Neural progenitor cell (in vitro differentiated cells): Measurements from ENCODE around the gene ABHD2. TPM values are rescaled to one million over a fixed set of nuclear protein-coding genes. Genes with fewer than 3 reads are reported as not detected.

Experiments used
- DNase-seq: peaks from one replicate; pipeline ENCODE4 v3.0.0-alpha.2; 2016; ENCODE audit warnings: low spot score
- H2AFZ ChIP-seq: fragments of 200-600 bp; sonication (generic); replicated peaks from 2 replicates; pipeline ENCODE4 v1.6.1; 2016; ENCODE audit warnings: antibody characterized with exemption
- H3F3A ChIP-seq: fragments of 200-600 bp; sonication (generic); 2 replicates; pipeline ENCODE4 v1.6.1; 2016; ENCODE audit warnings: antibody characterized with exemption, low read depth
- H3K27ac ChIP-seq: fragments of 200-600 bp; sonication (generic); 2 replicates; pipeline ENCODE4 v1.5.1; 2016; ENCODE audit warnings: mild to moderate bottlenecking
- H3K27me3 ChIP-seq: fragments of 200-600 bp; sonication (generic); 2 replicates; pipeline ENCODE4 v1.6.1; 2016; ENCODE audit warnings: mild to moderate bottlenecking, moderate library complexity
- H3K36me3 ChIP-seq: fragments of 200-600 bp; sonication (generic); 2 replicates; pipeline ENCODE4 v1.5.1; 2016
- H3K4me1 ChIP-seq: fragments of 200-600 bp; sonication (generic); 2 replicates; pipeline ENCODE4 v1.6.1; 2016; ENCODE audit warnings: mixed run types
- H3K4me2 ChIP-seq: fragments of 200-600 bp; sonication (generic); 2 replicates; pipeline ENCODE4 v1.6.1; 2016
- H3K4me3 ChIP-seq: fragments of 200-600 bp; sonication (generic); 2 replicates; pipeline ENCODE4 v1.5.1; 2016
- H3K79me2 ChIP-seq: fragments of 200-600 bp; sonication (generic); 2 replicates; pipeline ENCODE4 v1.6.1; 2016; ENCODE audit warnings: low read depth
- H3K9ac ChIP-seq: fragments of 200-600 bp; sonication (generic); 2 replicates; pipeline ENCODE4 v1.6.1; 2016
- H3K9me3 ChIP-seq: fragments of 200-600 bp; sonication (generic); 2 replicates; pipeline ENCODE4 v1.5.1; 2016; ENCODE audit warnings: low read depth
- H4K20me1 ChIP-seq: fragments of 200-600 bp; sonication (generic); 2 replicates; pipeline ENCODE4 v1.6.1; 2016; ENCODE audit warnings: low read depth
- H3K27ac Mint-ChIP-seq: 3 replicates; pipeline ENCODE4 v1.8.0; 2021; ENCODE audit warnings: mixed read lengths
- H3K27me3 Mint-ChIP-seq: 2 replicates; pipeline ENCODE4 v1.8.0; 2022; ENCODE audit warnings: low read depth, mild to moderate bottlenecking, inconsistent platforms, moderate library complexity, mixed read lengths; ENCODE audit not compliant: insufficient read depth
- H3K36me3 Mint-ChIP-seq: 3 replicates; pipeline ENCODE4 v1.8.0; 2021; ENCODE audit warnings: mixed read lengths
- H3K4me1 Mint-ChIP-seq: 3 replicates; pipeline ENCODE4 v1.8.0; 2021; ENCODE audit warnings: mixed read lengths
- H3K4me3 Mint-ChIP-seq: 3 replicates; pipeline ENCODE4 v1.8.0; 2021; ENCODE audit warnings: mild to moderate bottlenecking, moderate library complexity, mixed read lengths
- H3K9me3 Mint-ChIP-seq: 3 replicates; pipeline ENCODE4 v1.8.0; 2020; ENCODE audit warnings: mixed read lengths
- CTCF ChIP-seq: fragments of 200-600 bp; sonication (generic); IDR thresholded peaks from 2 replicates; pipeline ENCODE4 v1.5.1; 2017; ENCODE audit warnings: antibody characterized with exemption, mild to moderate bottlenecking
- EZH2 ChIP-seq: fragments of 200-600 bp; sonication (generic); IDR thresholded peaks from 2 replicates; pipeline ENCODE4 v1.6.1; 2017; ENCODE audit warnings: antibody characterized with exemption, mild to moderate bottlenecking, moderate library complexity
- EZH2phosphoT487 ChIP-seq: fragments of 200-600 bp; sonication (generic); IDR thresholded peaks from 2 replicates; pipeline ENCODE4 v1.6.1; 2017; ENCODE audit warnings: antibody characterized with exemption
- total RNA-seq: library from RNA; depleted of rRNA; stranded (reverse); fragments of >200 nt; gene quantifications from 2 replicates; pipeline ENCODE4 v1.2.3, GENCODE V29; 2015; ENCODE audit warnings: low replicate concordance

Gene ABHD2
- total RNA-seq, 1 donor from 2014 or later, result 10.9 TPM

- H4K20me1 ChIP-seq, result no peaks in the 10 kb centered on the region
- no peak for TF ChIP-seq EZH2phosphoT487
- no peak for TF ChIP-seq EZH2
- TF ChIP-seq CTCF, result no peak
Measured at GRCh38 chr15:89184886-89185526, 96.8 kb downstream of the ABHD2 start.

DNA sequence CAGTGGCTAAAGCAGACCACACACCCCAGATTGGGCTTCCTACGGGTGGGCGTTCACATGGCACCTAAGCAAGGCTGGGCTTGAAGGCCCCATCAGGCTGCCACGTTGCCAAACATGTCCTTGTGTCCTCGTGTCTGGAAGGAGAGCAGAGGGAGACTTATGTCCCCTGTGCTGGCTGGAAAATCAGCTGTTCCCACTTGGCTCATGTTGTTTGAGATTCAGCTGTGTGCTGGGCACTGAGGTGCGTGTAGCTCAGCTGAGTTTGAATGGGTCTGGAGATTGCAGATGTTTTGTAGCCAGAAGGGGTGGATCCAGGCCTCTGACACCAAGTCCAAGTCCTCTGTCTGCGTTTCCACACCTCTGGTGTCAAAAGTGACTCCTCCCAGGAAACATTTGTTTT lies 98.5 kb downstream of the ABHD2 start:
- no peaks in the 10 kb centered on the region for H3K36me3 ChIP-seq

More at GRCh38 chr15:89184886-89185526, 96.8 kb downstream of the ABHD2 start:
- Mint-ChIP-seq H3K4me1 (no peaks in the 10 kb centered on the region), H3K27ac (no peak overlapping the region), H3K27me3 (peaks cover 3% of the 10 kb centered on the region), H3K4me3 (no peak overlapping the region), H3K9me3 (no peaks in the 10 kb centered on the region), H3K36me3 (peaks cover 8% of the 10 kb centered on the region)
- no peak overlapping the region for H2AFZ ChIP-seq
- H3K4me2 ChIP-seq, result no peak overlapping the region
- DNase-seq, result no peak
- H3K4me3 ChIP-seq, result no peak overlapping the region
- no peaks in the 10 kb centered on the region for H3K79me2 ChIP-seq
- no peaks in the 10 kb centered on the region for H3K4me1 ChIP-seq
- no peaks in the 10 kb centered on the region for H3F3A ChIP-seq
- no peaks in the 10 kb centered on the region for H3K9me3 ChIP-seq
- H3K9ac ChIP-seq, result no peak overlapping the region
- no peaks in the 10 kb centered on the region for H3K36me3 ChIP-seq
- no peak overlapping the region for H3K27ac ChIP-seq
- no peaks in the 10 kb centered on the region for H3K27me3 ChIP-seq

DNA sequence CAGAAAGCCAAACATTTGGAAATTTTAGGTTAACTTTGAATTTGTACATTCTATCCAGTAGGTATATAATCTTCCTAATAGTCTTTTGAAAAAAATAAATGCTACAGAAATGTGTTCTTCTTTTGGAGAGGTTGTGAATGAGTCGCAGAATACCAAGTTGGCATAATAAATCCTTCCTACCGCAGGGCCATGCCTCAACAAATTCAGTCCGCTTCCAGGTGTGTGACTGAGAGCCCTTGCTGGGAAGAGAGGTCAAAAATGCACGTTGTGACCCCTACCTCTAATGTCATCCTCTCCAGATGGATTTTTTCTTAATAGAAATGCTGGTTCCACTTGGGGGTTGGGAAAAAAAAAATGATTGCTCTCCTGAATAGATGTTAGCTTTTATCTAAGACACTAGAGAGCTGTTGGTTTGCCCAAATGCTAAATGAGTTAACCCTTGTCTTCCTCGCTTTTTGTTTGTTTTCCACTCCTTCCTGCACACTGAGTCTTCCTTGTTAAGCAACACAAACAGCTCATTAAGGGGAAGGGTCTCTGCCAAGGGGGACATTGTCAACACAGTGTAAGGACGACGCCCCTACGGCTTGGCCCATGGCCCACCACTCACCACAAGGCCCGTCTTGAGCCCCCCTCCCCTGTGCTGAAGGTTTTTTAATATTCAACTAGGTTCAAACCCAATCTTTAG lies 99.2 kb downstream of the ABHD2 start:
- Mint-ChIP-seq H3K4me1 (no peaks in the 10 kb centered on the region), H3K27me3 (peaks cover 4% of the 10 kb centered on the region), H3K36me3 (peaks cover 13% of the 10 kb centered on the region), H3K27ac (no peak overlapping the region), H3K9me3 (no peaks in the 10 kb centered on the region), H3K4me3 (no peak overlapping the region)
- no peak for TF ChIP-seq CTCF
- TF ChIP-seq EZH2phosphoT487, result no peak
- TF ChIP-seq EZH2, result no peak
- Histone ChIP-seq H3K9ac (no peak overlapping the region), H4K20me1 (no peaks in the 10 kb centered on the region), H3K4me3 (no peak overlapping the region), H3K36me3 (no peaks in the 10 kb centered on the region), H3K79me2 (no peaks in the 10 kb centered on the region), H3K27me3 (no peaks in the 10 kb centered on the region), H3K27ac (no peak overlapping the region), H2AFZ (no peak overlapping the region), H3K9me3 (no peaks in the 10 kb centered on the region), H3F3A (no peaks in the 10 kb centered on the region), H3K4me2 (no peak overlapping the region), H3K4me1 (no peaks in the 10 kb centered on the region)
- no peak for DNase-seq

More for the DNA sequence above, 98.5 kb downstream of the ABHD2 start:
- H3K4me1 ChIP-seq, result no peaks in the 10 kb centered on the region
- Mint-ChIP-seq H3K27me3 (peaks cover 4% of the 10 kb centered on the region), H3K9me3 (no peaks in the 10 kb centered on the region), H3K36me3 (peaks cover 13% of the 10 kb centered on the region), H3K27ac (no peak overlapping the region), H3K4me1 (no peaks in the 10 kb centered on the region), H3K4me3 (no peak overlapping the region)
- no peak overlapping the region for H3K9ac ChIP-seq
- no peak overlapping the region for H3K27ac ChIP-seq
- no peak overlapping the region for H3K4me2 ChIP-seq
- H3F3A ChIP-seq, result no peaks in the 10 kb centered on the region
- no peak overlapping the region for H3K4me3 ChIP-seq
- H2AFZ ChIP-seq, result no peak overlapping the region
- no peaks in the 10 kb centered on the region for H3K9me3 ChIP-seq
- H3K27me3 ChIP-seq, result no peaks in the 10 kb centered on the region
- H4K20me1 ChIP-seq, result no peaks in the 10 kb centered on the region
- H3K79me2 ChIP-seq, result no peaks in the 10 kb centered on the region
- TF ChIP-seq EZH2phosphoT487, result no peak
- no peak for TF ChIP-seq CTCF
- no peak for TF ChIP-seq EZH2
- no peak for DNase-seq
